Colonic mucosa (tissue), 4 donors: ENCODE results near the gene DUSP5. TPM values are rescaled to one million over a fixed set of nuclear protein-coding genes. Genes with fewer than 3 reads are reported as not detected.
"Not testable (repeated sequence)": the region's sequence is repeated elsewhere in the genome, so short reads cannot be mapped to it uniquely, and the experiment has no call there.

Experiments used
- DNase-seq: peaks from one replicate; pipeline ENCODE4 v3.0.0-alpha.2; 2020
- H3K27ac ChIP-seq: fragments of 200-600 bp; one replicate; pipeline ENCODE4 v1.8.0; 2021
- H3K27me3 ChIP-seq: fragments of 200-600 bp; one replicate; pipeline ENCODE4 v1.8.0; 2021
- H3K36me3 ChIP-seq: fragments of 200-600 bp; one replicate; pipeline ENCODE4 v1.8.0; 2021
- H3K4me1 ChIP-seq: fragments of 200-600 bp; one replicate; pipeline ENCODE4 v1.8.0; 2021; ENCODE audit warnings: mild to moderate bottlenecking
- H3K4me3 ChIP-seq: fragments of 200-600 bp; one replicate; pipeline ENCODE4 v1.8.0; 2021
- H3K9ac ChIP-seq, 2 donors: one replicate each; pipeline ENCODE4 v1.7.0; 2013; ENCODE audit warnings: control low read depth in 2 of 2, low read depth in 2 of 2, low read length in 2 of 2
- H3K9me3 ChIP-seq: fragments of 200-600 bp; one replicate; pipeline ENCODE4 v1.8.0; 2021
- CTCF ChIP-seq: fragments of 200-600 bp; IDR thresholded peaks from one replicate; pipeline ENCODE4 v1.8.0; 2022; ENCODE audit warnings: antibody characterized with exemption, mild to moderate bottlenecking
- intact Hi-C: fragments of 100-400 bp; cut with DNase I; formaldehyde crosslinking; loops from one replicate; pipeline ENCODE4 v1.14.1; 2022
- total RNA-seq, 2 donors: library from RNA; stranded (reverse); fragmentation: NEBNext Ultra II Directional in 1 of 2; extraction: Animal tissue kit (Norgen Biotek cat#: 25700) in 1 of 2; gene quantifications; one replicate each; pipeline ENCODE4 v1.2.1, GENCODE V29; 2021
- donor health status: healthy.
- donor health status: DM: no; HTN: no; CAD: no.
- donor health status: DM: no; HTN: no; CAD: no.

DUSP5 gene
- total RNA-seq, 2 donors from 2014 or later = 6.2 to 22.0 TPM

- TF ChIP-seq CTCF = no peak
- Histone ChIP-seq H3K36me3 (no peaks in the 10 kb centered on the region), H3K4me1 (no peaks in the 10 kb centered on the region), H3K27me3 (peaks cover 5% of the 10 kb centered on the region), H3K27ac (no peak overlapping the region), H3K9ac (no peak overlapping the region), H3K4me3 (no peak overlapping the region), H3K9me3 (no peaks in the 10 kb centered on the region)
- intact Hi-C loops = no loop called here
- peak; percentile 26 for DNase-seq
These were observed 32.6 kb downstream of the DUSP5 start for GRCh38 chr10:110530131-110530831.

GRCh38 chr10:110531687-110532086 lies 34.0 kb downstream of the DUSP5 start:
- peaks cover 5% of the 10 kb centered on the region for H3K27me3 ChIP-seq
- H3K27ac ChIP-seq = no peak overlapping the region
- no peaks in the 10 kb centered on the region for H3K9me3 ChIP-seq
- H3K36me3 ChIP-seq = no peaks in the 10 kb centered on the region
- DNase-seq = no peak
- H3K9ac ChIP-seq = no peak overlapping the region
- TF ChIP-seq CTCF = no peak
- no peak overlapping the region for H3K4me3 ChIP-seq
- H3K4me1 ChIP-seq = no peaks in the 10 kb centered on the region
- intact Hi-C loops = no loop called here

- H3K36me3 ChIP-seq, H3K9me3 ChIP-seq, DNase-seq, H3K4me1 ChIP-seq, H3K27ac ChIP-seq, H3K4me3 ChIP-seq, intact Hi-C loops, H3K9ac ChIP-seq, H3K27me3 ChIP-seq: not testable (repeated sequence)
These were observed 34.9 kb downstream of the DUSP5 start for GRCh38 chr10:110532628-110533027.

- peaks cover 5% of the 10 kb centered on the region for H3K27me3 ChIP-seq
- no peaks in the 10 kb centered on the region for H3K36me3 ChIP-seq
- no peak for DNase-seq
- no peak overlapping the region for H3K27ac ChIP-seq
- H3K4me3 ChIP-seq = no peak overlapping the region
- no peak overlapping the region for H3K9ac ChIP-seq
- no peak for TF ChIP-seq CTCF
- H3K4me1 ChIP-seq = no peaks in the 10 kb centered on the region
- no peaks in the 10 kb centered on the region for H3K9me3 ChIP-seq
- intact Hi-C loops = no loop called here
These were observed 35.4 kb downstream of the DUSP5 start for GRCh38 chr10:110533149-110533548.

- TF ChIP-seq CTCF = no peak
- H3K27ac ChIP-seq = no peak overlapping the region
- no peak for DNase-seq
- H3K9ac ChIP-seq = no peak overlapping the region
- intact Hi-C loops = no loop called here
- H3K27me3 ChIP-seq = peaks cover 5% of the 10 kb centered on the region
- no peaks in the 10 kb centered on the region for H3K36me3 ChIP-seq
- H3K9me3 ChIP-seq = no peaks in the 10 kb centered on the region
- H3K4me1 ChIP-seq = no peaks in the 10 kb centered on the region
- H3K4me3 ChIP-seq = no peak overlapping the region
These were observed 36.9 kb downstream of the DUSP5 start for GRCh38 chr10:110534571-110534970.
